ENCODE results near the gene EXOC6. TPM values are rescaled to one million over a fixed set of nuclear protein-coding genes. Genes with fewer than 3 reads are reported as not detected.

EXOC6 gene
- total RNA-seq, 3 donors from 2014 or later, result 7.0 to 26.1 (median 16.1) TPM

GRCh38 chr10:93071674-93072224, 223.4 kb downstream of the EXOC6 start:
- peaks cover 0 to 76% of the 10 kb centered on the region in 2 donors for H3K27me3 ChIP-seq
- intact Hi-C loops (cut with DNase I; ENCODE audit: low total_unique reads), result no loop called here
- no peaks in the 10 kb centered on the region for H3K9me3 ChIP-seq
- H3K4me3 ChIP-seq, result peak overlapping the region; percentile 14 to 65 (median 54)
- peaks cover 6 to 12% of the 10 kb centered on the region in 2 donors for H3K4me1 ChIP-seq
- TF ChIP-seq POLR2AphosphoS5 (IDR thresholded peaks at IDR 0.05), result no peak
- no peak for TF ChIP-seq POLR2A (IDR thresholded peaks at IDR 0.05)
- TF ChIP-seq CTCF (IDR thresholded peaks at IDR 0.05), result no peak
- H3K27ac ChIP-seq, result no peak overlapping the region
- no peaks in the 10 kb centered on the region for H3K36me3 ChIP-seq
- peak in 1 of 2 donors; percentile 17 for DNase-seq (ENCODE audit: low spot score in 2 of 2)

- H3K27me3 ChIP-seq, result peaks cover 0 to 71% of the 10 kb centered on the region in 2 donors
- intact Hi-C loops (cut with DNase I; ENCODE audit: low total_unique reads), result no loop called here
- no peaks in the 10 kb centered on the region for H3K36me3 ChIP-seq
- H3K9me3 ChIP-seq, result no peaks in the 10 kb centered on the region
- TF ChIP-seq POLR2AphosphoS5 (IDR thresholded peaks at IDR 0.05), result no peak
- TF ChIP-seq POLR2A (IDR thresholded peaks at IDR 0.05), result no peak
- no peak for TF ChIP-seq CTCF (IDR thresholded peaks at IDR 0.05)
- H3K4me1 ChIP-seq, result peaks cover 6 to 12% of the 10 kb centered on the region in 2 donors
- H3K4me3 ChIP-seq, result peak overlapping the region; percentile 14 to 65 (median 54)
- H3K27ac ChIP-seq, result no peak overlapping the region
- DNase-seq (ENCODE audit: low spot score in 2 of 2), result peak in 1 of 2 donors; percentile 16
Measured at GRCh38 chr10:93072225-93072712, 223.9 kb downstream of the EXOC6 start.

GRCh38 chr10:93072713-93073538, 224.6 kb downstream of the EXOC6 start:
- H3K36me3 ChIP-seq, result no peaks in the 10 kb centered on the region
- H3K4me3 ChIP-seq, result peak overlapping the region; percentile 6 to 65 (median 54)
- H3K27me3 ChIP-seq, result peaks cover 0 to 64% of the 10 kb centered on the region in 2 donors
- peak in 1 of 2 donors; percentile 15 for DNase-seq (ENCODE audit: low spot score in 2 of 2)
- TF ChIP-seq CTCF (IDR thresholded peaks at IDR 0.05) (no peak), POLR2A (IDR thresholded peaks at IDR 0.05) (no peak), POLR2AphosphoS5 (IDR thresholded peaks at IDR 0.05) (no peak)
- no peak overlapping the region for H3K27ac ChIP-seq
- intact Hi-C loops (cut with DNase I; ENCODE audit: low total_unique reads), result no loop called here
- no peaks in the 10 kb centered on the region for H3K9me3 ChIP-seq
- H3K4me1 ChIP-seq, result peaks cover 6 to 12% of the 10 kb centered on the region in 2 donors

DNA sequence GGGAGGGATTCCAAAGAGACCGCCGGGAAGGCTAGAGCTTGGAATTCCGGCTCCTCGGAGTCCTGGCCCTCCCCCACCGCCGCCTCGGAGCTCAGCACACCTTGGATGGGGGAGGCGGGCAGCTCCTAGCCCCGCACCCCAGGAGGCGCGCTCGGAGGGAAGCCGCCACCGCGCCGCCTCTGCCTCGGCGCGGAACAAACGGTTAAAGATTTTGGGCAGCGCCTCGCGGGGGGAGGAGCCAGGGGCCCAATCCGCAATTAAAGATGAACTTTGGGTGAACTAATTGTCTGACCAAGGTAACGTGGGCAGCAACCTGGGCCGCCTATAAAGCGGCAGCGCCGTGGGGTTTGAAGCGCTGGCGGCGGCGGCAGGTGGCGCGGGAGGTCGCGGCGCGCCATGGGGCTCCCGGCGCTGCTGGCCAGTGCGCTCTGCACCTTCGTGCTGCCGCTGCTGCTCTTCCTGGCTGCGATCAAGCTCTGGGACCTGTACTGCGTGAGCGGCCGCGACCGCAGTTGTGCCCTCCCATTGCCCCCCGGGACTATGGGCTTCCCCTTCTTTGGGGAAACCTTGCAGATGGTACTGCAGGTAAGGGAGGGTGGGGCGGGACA, 225.3 kb downstream of the EXOC6 start, which contains the start of gene CYP26A1:
TSS of gene CYP26A1 (plus strand) at position 355 of the 608 bp plus-strand sequence. CDS start at position 397, 42 bp downstream.
- peak in 1 of 2 donors; percentile 16 for DNase-seq (ENCODE audit: low spot score in 2 of 2)
- TF ChIP-seq CTCF (IDR thresholded peaks at IDR 0.05), result no peak
- TF ChIP-seq POLR2AphosphoS5 (IDR thresholded peaks at IDR 0.05), result no peak
- TF ChIP-seq POLR2A (IDR thresholded peaks at IDR 0.05), result no peak
- Histone ChIP-seq H3K27me3 (peaks cover 0 to 57% of the 10 kb centered on the region in 2 donors), H3K27ac (no peak within 1 kb of the TSS), H3K36me3 (no peaks in the 10 kb centered on the region), H3K9me3 (no peaks in the 10 kb centered on the region), H3K4me1 (peaks cover 6 to 12% of the 10 kb centered on the region in 2 donors), H3K4me3 (peak within 1 kb of the TSS; percentile 6 to 65 (median 54))
- intact Hi-C loops (cut with DNase I; ENCODE audit: low total_unique reads), result no loop called here

Measured in breast epithelium (tissue), 4 donors.